SK-N-SH (cell line): ENCODE measurements around the gene INKA1. TPM values are rescaled to one million over a fixed set of nuclear protein-coding genes. Genes with fewer than 3 reads are reported as not detected.

Experiments used
- CTCF ChIA-PET: fragments of 300-600, 350-600 bp; formaldehyde crosslinking; extraction: SDS; loops from one replicate; lab custom pipeline; 2021; lab: Yijun Ruan, JAX
- POLR2A ChIA-PET: fragments of 350-600 bp; sonication (Branson Sonifier 250); formaldehyde crosslinking; extraction: SDS; loops from one replicate; lab custom pipeline; 2020; ENCODE audit warnings: antibody characterized with exemption, inconsistent platforms; lab: Yijun Ruan, JAX
- DNase-seq: peaks from one replicate; pipeline ENCODE4 v3.0.0; 2012
- H2AFZ ChIP-seq: fragments of 200-600 bp; sonication (generic); 2 replicates; pipeline ENCODE4 v1.8.1; 2016; ENCODE audit warnings: antibody characterized with exemption, mild to moderate bottlenecking, low read depth
- H3F3A ChIP-seq: fragments of 200-600 bp; sonication (generic); replicated peaks from 2 replicates; pipeline ENCODE3; 2016; ENCODE audit warnings: antibody characterized with exemption, mild to moderate bottlenecking; ENCODE audit not compliant: insufficient read depth
- H3K27ac ChIP-seq, 2 experiments: fragments of 200-500 bp in 1 of 2; fragments of 200-600 bp in 1 of 2; sonication (Bioruptor generic) in 1 of 2; sonication (generic), shearing (Covaris generic) in 1 of 2; 2 replicates each; pipeline versions ENCODE4 v1.5.1 to v1.6.1; 2014 to 2016; ENCODE audit warnings: low read depth in 2 of 2, inconsistent platforms in 1 of 2, low read length in 1 of 2, mild to moderate bottlenecking in 1 of 2, mixed read lengths in 1 of 2
- H3K27me3 ChIP-seq: fragments of 200-600 bp; sonication (generic), shearing (Covaris generic); 2 replicates; pipeline ENCODE4 v1.6.1; 2016; ENCODE audit warnings: mixed run types; ENCODE audit not compliant: insufficient read depth
- H3K36me3 ChIP-seq, 2 experiments: fragments of 200-500 bp in 1 of 2; fragments of 200-600 bp in 1 of 2; sonication (Bioruptor generic) in 1 of 2; sonication (generic) in 1 of 2; replicated peaks in 1 of 2; 2 replicates each; pipeline versions ENCODE3 to v1.5.1; 2014 to 2016; ENCODE audit warnings: low read length in 1 of 2, mild to moderate bottlenecking in 1 of 2; ENCODE audit not compliant: insufficient read depth in 2 of 2, control insufficient read depth in 1 of 2
- H3K4me1 ChIP-seq, 2 experiments: fragments of 200-500 bp in 1 of 2; fragments of 200-600 bp in 1 of 2; sonication (Bioruptor generic) in 1 of 2; sonication (generic), shearing (Covaris generic) in 1 of 2; 2 replicates each; pipeline versions ENCODE4 v1.5.1 to v1.6.1; 2014 to 2016; ENCODE audit warnings: low read depth in 1 of 2, low read length in 1 of 2, mixed run types in 1 of 2; ENCODE audit not compliant: insufficient read depth in 2 of 2, control insufficient read depth in 1 of 2
- H3K4me2 ChIP-seq: fragments of 200-600 bp; sonication (generic), shearing (Covaris generic); 2 replicates; pipeline ENCODE4 v1.6.1; 2017; ENCODE audit warnings: mixed run types
- H3K4me3 ChIP-seq, 2 experiments: fragments of 200-500 bp in 1 of 2; fragments of 200-600 bp in 1 of 2; sonication (Bioruptor generic) in 1 of 2; sonication (generic), shearing (Covaris generic) in 1 of 2; 2 replicates each; pipeline versions ENCODE4 v1.5.1 to v1.8.1; 2014 to 2016; ENCODE audit warnings: low read depth in 2 of 2, inconsistent platforms in 1 of 2, low read length in 1 of 2, mild to moderate bottlenecking in 1 of 2, mixed read lengths in 1 of 2, moderate library complexity in 1 of 2
- H3K79me2 ChIP-seq: fragments of 200-600 bp; sonication (generic); 2 replicates; pipeline ENCODE4 v1.8.1; 2017; ENCODE audit warnings: mild to moderate bottlenecking; ENCODE audit not compliant: insufficient read depth
- H3K9ac ChIP-seq: fragments of 200-600 bp; sonication (generic); 2 replicates; pipeline ENCODE4 v1.6.1; 2017; ENCODE audit warnings: mixed run types
- H3K9me2 ChIP-seq: fragments of 200-600 bp; sonication (generic); 2 replicates; pipeline ENCODE4 v1.6.1; 2017; ENCODE audit warnings: mixed run types
- H3K9me3 ChIP-seq: fragments of 200-600 bp; sonication (generic); 2 replicates; pipeline ENCODE4 v1.6.1; 2017; ENCODE audit warnings: mixed run types, mild to moderate bottlenecking, moderate library complexity
- H4K20me1 ChIP-seq: fragments of 200-600 bp; sonication (generic); 2 replicates; pipeline ENCODE4 v1.6.1; 2017; ENCODE audit warnings: mild to moderate bottlenecking, mixed run types; ENCODE audit not compliant: insufficient read depth
- EP300 ChIP-seq, 2 experiments: IDR thresholded peaks; 2 replicates each; pipeline versions ENCODE4 v1.4.0 to v1.6.1; 2012; ENCODE audit warnings: borderline replicate concordance in 1 of 2, low read depth in 1 of 2, low read length in 1 of 2
- FOSL2 ChIP-seq: IDR thresholded peaks from 2 replicates; pipeline ENCODE4 v1.4.0; 2012; ENCODE audit warnings: low read depth, mild to moderate bottlenecking, moderate library complexity, borderline replicate concordance
- FOXJ3 ChIP-seq: sonication (generic); formaldehyde crosslinking; IDR thresholded peaks from 2 replicates; pipeline ENCODE4 v1.5.1; 2020; ENCODE audit warnings: mild to moderate bottlenecking, missing genetic modification reagents
- FOXM1 ChIP-seq: IDR thresholded peaks from 2 replicates; pipeline ENCODE4 v1.4.0; 2012; ENCODE audit warnings: low read depth, mild to moderate bottlenecking
- JUND ChIP-seq: IDR thresholded peaks from 2 replicates; pipeline ENCODE4 v1.4.0; 2012
- MEF2A ChIP-seq: IDR thresholded peaks from 2 replicates; pipeline ENCODE4 v1.4.0; 2012; ENCODE audit warnings: low read depth, borderline replicate concordance
- MXI1 ChIP-seq: IDR thresholded peaks from 2 replicates; pipeline ENCODE4 v1.6.1; 2012; ENCODE audit warnings: mild to moderate bottlenecking, low read depth, low read length, improper control_type of control experiment
- NRF1 ChIP-seq: IDR thresholded peaks from 2 replicates; pipeline ENCODE4 v1.6.1; 2012; ENCODE audit warnings: low read depth, mild to moderate bottlenecking, low read length
- POLR2AphosphoS5 ChIP-seq: IDR thresholded peaks from 2 replicates; pipeline ENCODE4 v1.6.1; 2012; ENCODE audit warnings: low read depth, low read length
- RFX5 ChIP-seq: IDR thresholded peaks from 2 replicates; pipeline ENCODE4 v1.6.1; 2012; ENCODE audit warnings: mild to moderate bottlenecking, improper control_type of control experiment, low read length
- SIN3A ChIP-seq: IDR thresholded peaks from 2 replicates; pipeline ENCODE4 v1.6.1; 2012; ENCODE audit warnings: low read depth, mild to moderate bottlenecking, low read length, moderate library complexity, borderline replicate concordance
- TAF1 ChIP-seq: IDR thresholded peaks from 2 replicates; pipeline ENCODE4 v1.6.1; 2012; ENCODE audit warnings: low read depth, mild to moderate bottlenecking, low read length, moderate library complexity, borderline replicate concordance
- TCF12 ChIP-seq: IDR thresholded peaks from 2 replicates; pipeline ENCODE4 v1.4.0; 2012
- TEAD4 ChIP-seq: IDR thresholded peaks from 2 replicates; pipeline ENCODE4 v1.4.0; 2012; ENCODE audit warnings: mild to moderate bottlenecking, borderline replicate concordance; ENCODE audit not compliant: insufficient read depth
- YY1 ChIP-seq: IDR thresholded peaks from 2 replicates; pipeline ENCODE4 v1.4.0; 2012; ENCODE audit warnings: low read depth, mild to moderate bottlenecking
- WGBS: methylation state at CpG from one replicate; pipeline ENCODE4 v1.1.6; 2017; ENCODE audit warnings: low lambda C conversion rate; 5-methylcytosine and 5-hydroxymethylcytosine counted together
- polyA plus RNA-seq, 3 experiments: library from polyadenylated mRNA; depleted of rRNA; stranded (reverse); fragments of >200 nt; gene quantifications; 2 replicates each; pipeline ENCODE4 v1.2.3, GENCODE V29; 2012
- TF ChIP-seq, protein P1 (sequence below): IDR thresholded peaks from 2 replicates; pipeline ENCODE4; 2012
- TF ChIP-seq, protein P2 (sequence below): IDR thresholded peaks from 2 replicates; pipeline ENCODE4 v1.4.0; 2012; ENCODE audit warnings: low read depth
- TF ChIP-seq, protein P3 (sequence below): fragments of 150-350 bp; IDR thresholded peaks from 2 replicates; pipeline ENCODE4 v1.6.1; 2016; ENCODE audit warnings: mild to moderate bottlenecking, low read depth, low read length
- TF ChIP-seq, protein P4 (sequence below): fragments of 200-600 bp; sonication (generic); IDR thresholded peaks from 2 replicates; pipeline ENCODE4 v1.6.1; 2017; ENCODE audit warnings: antibody characterized with exemption, mild to moderate bottlenecking, moderate library complexity
- TF ChIP-seq, protein P5 (sequence below): fragments of 150-350 bp; IDR thresholded peaks from 2 replicates; pipeline ENCODE4 v1.6.1; 2017; ENCODE audit warnings: antibody characterized with exemption, low read length, low read depth, borderline replicate concordance
- TF ChIP-seq, protein P6 (sequence below): IDR thresholded peaks from 2 replicates; pipeline ENCODE4 v1.6.1; 2012; ENCODE audit warnings: mild to moderate bottlenecking, low read depth, low read length, moderate library complexity

The INKA1 gene
- polyA plus RNA-seq, 1 of the 3 experiments (the other 2 are of a cell fraction), result 3.4 TPM

DNA sequence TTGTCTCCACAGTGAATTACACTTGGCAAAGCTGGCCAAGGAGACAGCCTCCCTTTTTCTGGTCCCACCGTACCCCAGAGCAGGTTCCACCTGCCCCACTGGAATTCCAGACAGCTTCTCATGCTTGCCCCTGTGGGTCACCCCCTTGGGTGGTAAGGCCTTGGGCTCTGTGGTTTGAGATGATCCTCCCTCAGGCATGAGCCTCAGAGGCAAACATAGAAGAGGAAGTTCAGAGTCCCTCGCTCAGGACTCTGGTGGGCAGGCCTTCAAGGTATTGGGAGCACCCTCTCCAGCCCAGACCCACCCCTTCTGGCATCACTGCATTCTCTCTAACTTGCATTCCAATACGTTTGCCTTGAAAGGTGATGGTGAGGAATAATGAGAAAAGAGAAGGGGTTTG lies 28.3 kb downstream of the INKA1 start (continued):
- TF ChIP-seq, protein P1, sequence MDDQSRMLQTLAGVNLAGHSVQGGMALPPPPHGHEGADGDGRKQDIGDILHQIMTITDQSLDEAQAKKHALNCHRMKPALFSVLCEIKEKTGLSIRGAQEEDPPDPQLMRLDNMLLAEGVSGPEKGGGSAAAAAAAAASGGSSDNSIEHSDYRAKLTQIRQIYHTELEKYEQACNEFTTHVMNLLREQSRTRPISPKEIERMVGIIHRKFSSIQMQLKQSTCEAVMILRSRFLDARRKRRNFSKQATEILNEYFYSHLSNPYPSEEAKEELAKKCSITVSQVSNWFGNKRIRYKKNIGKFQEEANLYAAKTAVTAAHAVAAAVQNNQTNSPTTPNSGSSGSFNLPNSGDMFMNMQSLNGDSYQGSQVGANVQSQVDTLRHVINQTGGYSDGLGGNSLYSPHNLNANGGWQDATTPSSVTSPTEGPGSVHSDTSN, result no peak
- TF ChIP-seq, protein P2, sequence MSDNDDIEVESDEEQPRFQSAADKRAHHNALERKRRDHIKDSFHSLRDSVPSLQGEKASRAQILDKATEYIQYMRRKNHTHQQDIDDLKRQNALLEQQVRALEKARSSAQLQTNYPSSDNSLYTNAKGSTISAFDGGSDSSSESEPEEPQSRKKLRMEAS, result no peak
- TF ChIP-seq, protein P3, sequence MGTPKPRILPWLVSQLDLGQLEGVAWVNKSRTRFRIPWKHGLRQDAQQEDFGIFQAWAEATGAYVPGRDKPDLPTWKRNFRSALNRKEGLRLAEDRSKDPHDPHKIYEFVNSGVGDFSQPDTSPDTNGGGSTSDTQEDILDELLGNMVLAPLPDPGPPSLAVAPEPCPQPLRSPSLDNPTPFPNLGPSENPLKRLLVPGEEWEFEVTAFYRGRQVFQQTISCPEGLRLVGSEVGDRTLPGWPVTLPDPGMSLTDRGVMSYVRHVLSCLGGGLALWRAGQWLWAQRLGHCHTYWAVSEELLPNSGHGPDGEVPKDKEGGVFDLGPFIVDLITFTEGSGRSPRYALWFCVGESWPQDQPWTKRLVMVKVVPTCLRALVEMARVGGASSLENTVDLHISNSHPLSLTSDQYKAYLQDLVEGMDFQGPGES, result no peak
- no peak for TF ChIP-seq POLR2AphosphoS5
- no peak for TF ChIP-seq MEF2A
- no peak for TF ChIP-seq MXI1
- TF ChIP-seq, all 33 proteins: peak for 0

DNA sequence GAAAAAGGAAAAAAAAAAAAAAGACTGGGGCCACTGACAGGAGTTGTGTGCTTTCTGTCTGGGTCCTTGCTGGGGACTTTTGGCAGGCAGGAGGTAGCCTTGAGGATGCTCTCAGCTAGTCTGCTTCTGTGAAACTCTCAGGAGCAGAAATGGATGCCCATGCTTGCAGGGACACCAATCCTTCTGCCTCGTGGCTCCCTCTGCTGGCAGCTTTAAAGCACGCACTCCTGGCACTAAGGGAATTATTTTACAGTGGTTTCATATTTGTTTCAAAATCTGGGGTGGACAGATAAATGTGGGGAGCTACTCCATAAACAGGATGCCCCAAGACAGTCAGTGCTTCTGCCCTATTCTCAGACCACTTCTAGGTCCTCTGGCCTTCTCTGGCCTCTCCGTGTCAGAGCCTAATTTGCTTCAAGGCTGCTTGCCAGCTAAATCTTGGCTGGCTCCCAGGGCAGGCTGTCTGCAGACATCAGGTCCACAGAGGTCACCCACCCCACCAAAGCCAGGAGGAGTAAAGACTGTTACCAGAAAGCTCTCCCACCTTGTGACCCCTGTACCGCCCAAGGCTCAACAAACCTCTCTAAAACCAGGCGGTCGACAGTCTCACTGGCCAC lies 36.2 kb downstream of the INKA1 start:
- DNase-seq, result peak; percentile 74
- Histone ChIP-seq H3K4me2 (peak overlapping the region; percentile 40; the same call in 1 of the 2 replicates), H3K27me3 (no peaks in the 10 kb centered on the region), H3K9me2 (no peaks in the 10 kb centered on the region), H3K9ac (no peak overlapping the region), H2AFZ (no peak overlapping the region), H3K27ac (peak overlapping the region in 1 of 2 experiments; percentile 93; a peak in 2 of 4 replicates), H3K4me1 (peaks cover 0 to 48% of the 10 kb centered on the region in 2 experiments; a peak in 1 of 4 replicates), H3K79me2 (no peaks in the 10 kb centered on the region), H3F3A (no peaks in the 10 kb centered on the region), H3K9me3 (no peaks in the 10 kb centered on the region), H3K4me3 (no peak overlapping the region; a peak in 1 of 4 replicates), H3K36me3 (peaks cover 5 to 9% of the 10 kb centered on the region in 2 experiments), H4K20me1 (no peaks in the 10 kb centered on the region)
- POLR2A ChIA-PET, result interaction anchor here (1.1 to 3.9 kb wide), 5 partner anchors 35 to 121 kb away, joined by 4 to 37 read pairs (median 6); partner anchors contain the start of genes AMIGO3, GMPPB, INKA1 and MON1A
- 29% methylated on average over 6 of the region's 6 CpGs for WGBS
- CTCF ChIA-PET, result interaction anchor here (0.6 to 14.6 kb wide), 55 partner anchors 10 to 627 kb away, joined by 3 to 386 read pairs (median 4); partner anchors contain the start of genes AMIGO3, CAMKV, CDHR4 and GMPPB
- TF ChIP-seq TCF12, result no peak
- no peak for TF ChIP-seq SIN3A
- no peak for TF ChIP-seq RFX5
- TF ChIP-seq, protein P2, result 0 out of 2 replicates have a peak, but pooled peaks have one; percentile 17
- TF ChIP-seq EP300 (IDR thresholded peaks at IDR 0.05; ENCODE audit: borderline replicate concordance in 1 of 2, low read depth in 1 of 2, low read length in 1 of 2), result no peak
- TF ChIP-seq, protein P4, sequence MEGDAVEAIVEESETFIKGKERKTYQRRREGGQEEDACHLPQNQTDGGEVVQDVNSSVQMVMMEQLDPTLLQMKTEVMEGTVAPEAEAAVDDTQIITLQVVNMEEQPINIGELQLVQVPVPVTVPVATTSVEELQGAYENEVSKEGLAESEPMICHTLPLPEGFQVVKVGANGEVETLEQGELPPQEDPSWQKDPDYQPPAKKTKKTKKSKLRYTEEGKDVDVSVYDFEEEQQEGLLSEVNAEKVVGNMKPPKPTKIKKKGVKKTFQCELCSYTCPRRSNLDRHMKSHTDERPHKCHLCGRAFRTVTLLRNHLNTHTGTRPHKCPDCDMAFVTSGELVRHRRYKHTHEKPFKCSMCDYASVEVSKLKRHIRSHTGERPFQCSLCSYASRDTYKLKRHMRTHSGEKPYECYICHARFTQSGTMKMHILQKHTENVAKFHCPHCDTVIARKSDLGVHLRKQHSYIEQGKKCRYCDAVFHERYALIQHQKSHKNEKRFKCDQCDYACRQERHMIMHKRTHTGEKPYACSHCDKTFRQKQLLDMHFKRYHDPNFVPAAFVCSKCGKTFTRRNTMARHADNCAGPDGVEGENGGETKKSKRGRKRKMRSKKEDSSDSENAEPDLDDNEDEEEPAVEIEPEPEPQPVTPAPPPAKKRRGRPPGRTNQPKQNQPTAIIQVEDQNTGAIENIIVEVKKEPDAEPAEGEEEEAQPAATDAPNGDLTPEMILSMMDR, result peak; percentile 97
- no peak for TF ChIP-seq FOXJ3
- TF ChIP-seq POLR2AphosphoS5, result no peak
- no peak for TF ChIP-seq NRF1
- TF ChIP-seq FOXM1, result no peak
- TF ChIP-seq TEAD4, result no peak
- TF ChIP-seq FOSL2, result no peak
- peak; percentile 35; the same call in 1 of the 2 replicates for TF ChIP-seq YY1
- TF ChIP-seq, protein P5, sequence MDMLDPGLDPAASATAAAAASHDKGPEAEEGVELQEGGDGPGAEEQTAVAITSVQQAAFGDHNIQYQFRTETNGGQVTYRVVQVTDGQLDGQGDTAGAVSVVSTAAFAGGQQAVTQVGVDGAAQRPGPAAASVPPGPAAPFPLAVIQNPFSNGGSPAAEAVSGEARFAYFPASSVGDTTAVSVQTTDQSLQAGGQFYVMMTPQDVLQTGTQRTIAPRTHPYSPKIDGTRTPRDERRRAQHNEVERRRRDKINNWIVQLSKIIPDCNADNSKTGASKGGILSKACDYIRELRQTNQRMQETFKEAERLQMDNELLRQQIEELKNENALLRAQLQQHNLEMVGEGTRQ, result no peak
- no peak for TF ChIP-seq TAF1
- TF ChIP-seq MXI1, result peak; percentile 58
- TF ChIP-seq, protein P6, sequence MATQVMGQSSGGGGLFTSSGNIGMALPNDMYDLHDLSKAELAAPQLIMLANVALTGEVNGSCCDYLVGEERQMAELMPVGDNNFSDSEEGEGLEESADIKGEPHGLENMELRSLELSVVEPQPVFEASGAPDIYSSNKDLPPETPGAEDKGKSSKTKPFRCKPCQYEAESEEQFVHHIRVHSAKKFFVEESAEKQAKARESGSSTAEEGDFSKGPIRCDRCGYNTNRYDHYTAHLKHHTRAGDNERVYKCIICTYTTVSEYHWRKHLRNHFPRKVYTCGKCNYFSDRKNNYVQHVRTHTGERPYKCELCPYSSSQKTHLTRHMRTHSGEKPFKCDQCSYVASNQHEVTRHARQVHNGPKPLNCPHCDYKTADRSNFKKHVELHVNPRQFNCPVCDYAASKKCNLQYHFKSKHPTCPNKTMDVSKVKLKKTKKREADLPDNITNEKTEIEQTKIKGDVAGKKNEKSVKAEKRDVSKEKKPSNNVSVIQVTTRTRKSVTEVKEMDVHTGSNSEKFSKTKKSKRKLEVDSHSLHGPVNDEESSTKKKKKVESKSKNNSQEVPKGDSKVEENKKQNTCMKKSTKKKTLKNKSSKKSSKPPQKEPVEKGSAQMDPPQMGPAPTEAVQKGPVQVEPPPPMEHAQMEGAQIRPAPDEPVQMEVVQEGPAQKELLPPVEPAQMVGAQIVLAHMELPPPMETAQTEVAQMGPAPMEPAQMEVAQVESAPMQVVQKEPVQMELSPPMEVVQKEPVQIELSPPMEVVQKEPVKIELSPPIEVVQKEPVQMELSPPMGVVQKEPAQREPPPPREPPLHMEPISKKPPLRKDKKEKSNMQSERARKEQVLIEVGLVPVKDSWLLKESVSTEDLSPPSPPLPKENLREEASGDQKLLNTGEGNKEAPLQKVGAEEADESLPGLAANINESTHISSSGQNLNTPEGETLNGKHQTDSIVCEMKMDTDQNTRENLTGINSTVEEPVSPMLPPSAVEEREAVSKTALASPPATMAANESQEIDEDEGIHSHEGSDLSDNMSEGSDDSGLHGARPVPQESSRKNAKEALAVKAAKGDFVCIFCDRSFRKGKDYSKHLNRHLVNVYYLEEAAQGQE, result no peak
- no peak for TF ChIP-seq JUND
